SIG-M5 treated with dmso at 0.1 percent for 504 hours (cell line): ENCODE data around the gene GABRA5.
"Not testable (repeated sequence)": the region's sequence is repeated elsewhere in the genome, so short reads cannot be mapped to it uniquely, and the experiment has no call there.

Experiments
- DNase-seq: peaks from one replicate; lab custom pipeline; 2025; ENCODE audit not compliant: unreplicated experiment; lab: John Stamatoyannopoulos, UW

Gene GABRA5

DNA sequence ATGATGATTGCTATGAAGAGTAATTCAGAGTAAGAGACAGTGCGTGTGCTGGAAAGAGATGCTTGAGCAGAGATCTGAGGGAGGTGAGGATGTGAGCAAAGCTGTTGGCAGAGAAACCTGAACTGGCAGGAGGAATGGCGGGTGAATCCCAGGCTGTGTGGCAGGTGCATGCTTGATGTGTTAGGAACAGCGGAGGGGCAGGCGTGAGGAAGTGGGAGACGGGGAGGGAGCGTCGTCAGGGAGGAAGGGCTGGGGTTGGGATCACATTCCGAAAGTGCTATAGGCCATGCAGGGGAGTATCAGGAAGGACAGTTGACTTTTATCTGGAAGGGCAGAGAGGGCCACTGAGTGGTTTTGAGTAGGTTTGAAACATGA lies 8.6 kb downstream of the GABRA5 start:
- DNase-seq, result no peak

GRCh38 chr15:26877831-26878230 lies 11.0 kb downstream of the GABRA5 start:
- DNase-seq, result no peak

- DNase-seq, result no peak
Observed at GRCh38 chr15:26879706-26880105, 12.8 kb downstream of the GABRA5 start.

DNA sequence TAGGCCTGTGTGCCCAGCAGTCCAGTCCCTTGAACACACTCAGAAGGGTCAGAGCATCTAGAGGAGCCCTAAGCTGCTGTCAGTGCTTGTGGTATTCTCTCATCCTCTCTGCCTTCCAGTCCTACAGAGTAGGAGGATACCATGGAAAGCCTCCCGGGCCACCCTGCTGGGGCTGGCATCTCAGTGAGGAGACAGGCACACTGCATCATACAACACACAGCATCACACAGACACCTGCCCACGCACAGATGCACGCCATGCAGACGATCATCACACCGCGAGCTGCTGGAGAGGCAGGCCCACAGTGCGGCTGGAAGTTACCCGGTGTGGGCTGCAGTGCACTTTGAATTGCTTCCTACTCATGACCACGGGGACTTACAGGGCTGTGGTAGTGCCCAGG lies 15.2 kb downstream of the GABRA5 start:
- no peak for DNase-seq

DNA sequence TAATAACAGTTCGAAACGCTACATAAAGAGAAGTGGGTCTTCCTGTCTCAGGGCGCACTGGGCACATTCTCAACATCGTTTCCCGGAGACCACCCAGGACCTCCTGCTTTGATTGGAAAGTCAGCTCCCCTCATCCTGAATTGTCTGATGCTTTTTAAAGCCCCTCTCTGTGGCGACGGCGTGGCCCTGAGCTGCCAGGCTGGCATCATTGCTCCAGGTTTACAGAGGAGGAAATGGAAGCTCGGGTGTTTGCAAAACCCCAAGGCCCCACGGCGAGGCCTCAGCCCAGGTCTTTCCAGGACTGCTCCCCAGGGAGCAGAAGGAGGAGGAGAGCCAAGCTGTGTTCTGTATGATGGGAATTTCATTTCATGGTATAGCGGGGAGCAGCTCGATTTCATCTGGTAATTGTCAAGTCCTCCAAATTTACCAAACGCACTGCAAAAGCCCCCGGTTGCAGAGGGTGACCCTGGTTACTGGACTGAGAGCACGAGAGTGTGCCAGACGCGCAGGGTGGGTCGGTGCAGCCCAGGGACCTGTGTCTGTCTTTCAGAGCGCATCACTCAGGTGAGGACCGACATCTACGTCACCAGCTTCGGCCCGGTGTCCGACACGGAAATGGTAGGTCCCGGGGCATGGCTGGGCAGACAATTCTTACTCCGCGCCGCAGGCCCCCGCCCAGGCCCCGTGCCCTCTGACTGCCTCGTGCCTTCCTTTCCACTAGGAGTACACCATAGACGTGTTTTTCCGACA lies 15.9 kb downstream of the GABRA5 start:
- no peak for DNase-seq

- no peak for DNase-seq
Observed at GRCh38 chr15:26883466-26883865, 16.6 kb downstream of the GABRA5 start.

DNA sequence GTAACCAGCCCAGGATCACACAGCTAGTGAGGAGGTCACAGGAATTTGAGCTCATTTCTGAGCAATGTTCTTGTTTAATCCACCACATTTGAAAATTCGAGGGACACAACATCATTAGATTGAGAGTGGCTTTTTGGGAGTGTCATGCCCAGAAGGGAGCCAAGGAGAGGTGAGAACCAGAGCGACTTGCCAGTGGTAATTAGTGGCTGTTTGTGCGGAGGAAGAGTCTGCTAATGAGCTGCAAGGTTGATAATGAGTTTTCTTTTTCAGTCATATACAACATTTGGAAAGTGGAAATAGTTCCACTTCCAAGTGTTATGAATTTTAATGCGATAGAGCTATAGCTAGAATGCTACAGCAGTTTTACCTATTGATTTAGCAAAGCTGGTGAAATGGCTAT lies 19.7 kb downstream of the GABRA5 start:
- DNase-seq, result no peak

- no peak for DNase-seq
Observed at GRCh38 chr15:26887926-26888666, 21.2 kb downstream of the GABRA5 start.

DNA sequence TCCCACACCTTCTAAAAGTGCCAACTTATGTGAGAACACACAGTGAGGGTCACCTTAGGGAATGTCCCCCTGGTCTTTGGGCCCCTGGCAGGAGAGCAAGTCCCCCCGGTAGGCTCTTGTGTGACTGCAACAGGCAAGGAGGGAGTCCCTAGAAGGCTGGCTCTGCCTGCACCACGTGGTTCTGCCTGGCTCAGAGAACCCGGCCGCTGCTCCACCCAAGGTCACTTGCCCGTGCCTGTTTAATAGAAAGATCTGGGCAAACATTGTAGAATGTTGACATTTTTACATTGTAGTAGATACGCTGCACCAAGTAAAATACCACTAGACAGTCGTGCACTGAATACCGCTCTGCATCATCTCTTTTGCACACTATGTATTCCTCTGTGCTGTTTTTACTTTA lies 21.9 kb downstream of the GABRA5 start:
- no peak for DNase-seq

GRCh38 chr15:26889298-26889898 lies 22.5 kb downstream of the GABRA5 start:
- DNase-seq, result peak; percentile 38

GRCh38 chr15:26890451-26890850 lies 23.6 kb downstream of the GABRA5 start:
- no peak for DNase-seq

- DNase-seq, result no peak
Observed at GRCh38 chr15:26890988-26891387, 24.1 kb downstream of the GABRA5 start.

DNA sequence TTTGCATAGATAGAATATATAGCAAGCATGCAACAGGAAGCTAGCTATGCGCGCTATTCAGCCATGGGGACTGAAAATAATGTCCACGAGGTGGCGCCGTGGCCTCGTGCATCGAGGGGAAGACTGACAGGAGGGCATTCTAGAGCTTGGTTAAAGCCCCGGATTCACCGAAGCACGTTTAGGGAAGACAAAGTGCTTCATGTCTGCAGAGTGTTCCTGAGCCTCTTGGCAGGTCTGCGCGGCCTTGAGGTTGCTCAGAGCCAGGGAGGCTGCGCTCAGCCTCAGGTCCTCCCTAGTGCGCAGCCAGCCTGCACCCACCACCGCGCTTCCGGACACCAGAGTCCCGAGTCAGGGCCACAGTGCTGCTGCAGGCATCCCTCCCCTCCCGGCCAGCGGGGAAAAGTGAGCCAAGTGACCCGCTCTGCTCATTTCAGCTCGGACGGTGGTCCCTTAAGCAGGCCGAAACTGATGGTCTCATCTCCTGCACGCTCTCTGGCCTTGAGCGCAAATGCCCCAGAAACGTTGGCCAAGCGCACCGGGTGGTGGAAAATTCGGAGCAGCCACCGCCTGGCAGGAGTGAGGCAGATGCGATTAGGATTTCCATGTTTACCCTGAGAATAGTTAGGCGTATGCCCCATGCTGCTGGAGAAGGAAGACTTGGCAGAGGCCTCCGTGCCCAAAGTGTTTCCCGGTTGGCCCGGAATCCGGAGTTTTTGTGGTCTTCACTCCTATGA lies 24.8 kb downstream of the GABRA5 start:
- DNase-seq, result peak; percentile 26

GRCh38 chr15:26892182-26892518 lies 25.3 kb downstream of the GABRA5 start:
- DNase-seq, result no peak

- DNase-seq, result no peak
Observed at GRCh38 chr15:26892678-26893077, 25.8 kb downstream of the GABRA5 start.

DNA sequence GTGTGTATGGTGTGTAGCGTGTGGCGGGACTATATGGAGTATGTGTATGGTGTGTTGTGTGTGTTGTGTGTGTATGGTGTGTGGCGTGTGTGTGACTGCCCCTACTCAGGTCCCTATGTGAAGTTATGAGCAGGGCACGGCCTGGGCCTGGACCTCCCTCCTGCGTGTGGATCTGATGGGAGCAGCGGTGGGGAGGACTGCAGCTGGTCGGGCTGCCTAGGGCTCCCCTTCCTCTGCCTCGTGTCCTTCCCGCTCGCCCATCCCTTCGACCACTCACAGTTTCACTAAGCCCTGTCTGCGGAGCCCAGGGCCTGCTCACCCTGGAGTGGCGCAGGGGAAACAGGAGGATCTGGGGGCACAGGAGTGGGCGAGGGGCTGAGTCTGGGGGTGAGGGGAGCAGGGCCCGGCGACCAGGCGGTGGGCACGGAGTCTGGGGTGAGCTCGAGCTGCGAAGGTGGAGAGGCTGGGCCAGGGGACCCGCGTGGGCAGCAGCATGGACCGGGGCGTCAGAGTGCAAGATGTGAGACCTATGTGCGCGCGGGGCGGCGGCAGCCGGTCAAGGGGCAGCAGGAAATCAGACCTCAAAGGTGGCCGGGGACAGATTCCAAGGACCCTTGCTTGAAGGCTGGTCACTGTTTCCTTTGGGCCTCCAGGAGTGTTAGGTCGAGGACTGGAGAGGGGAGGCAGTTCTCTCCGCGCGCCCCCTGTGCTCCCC lies 26.6 kb downstream of the GABRA5 start:
- no peak for DNase-seq

DNA sequence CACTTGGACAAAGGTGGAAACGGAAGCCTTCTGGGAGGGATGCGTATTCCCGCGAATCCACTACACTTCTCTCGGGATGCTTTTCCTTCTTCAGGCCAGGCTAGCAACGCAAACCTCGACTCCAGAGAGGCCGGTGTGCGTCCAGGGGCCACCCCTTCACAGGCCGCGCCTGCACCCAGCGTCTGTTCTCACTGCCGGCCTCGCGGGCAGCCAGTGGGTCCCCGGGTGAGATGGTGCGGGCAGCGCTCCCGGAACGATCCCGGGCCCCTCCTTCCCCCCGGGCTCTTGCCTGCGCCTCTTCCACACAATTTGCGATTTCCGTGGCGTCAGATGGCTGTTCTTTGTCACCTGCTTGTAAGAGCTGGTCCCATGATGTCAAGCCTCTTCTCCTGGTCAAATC lies 27.3 kb downstream of the GABRA5 start:
- no peak for DNase-seq

- DNase-seq, result not testable (repeated sequence)
Observed at GRCh38 chr15:26895346-26895745, 28.5 kb downstream of the GABRA5 start.

- DNase-seq, result no peak
Observed at GRCh38 chr15:26899658-26900057, 32.8 kb downstream of the GABRA5 start.

- no peak for DNase-seq
Observed at GRCh38 chr15:26901041-26901440, 34.2 kb downstream of the GABRA5 start.

DNA sequence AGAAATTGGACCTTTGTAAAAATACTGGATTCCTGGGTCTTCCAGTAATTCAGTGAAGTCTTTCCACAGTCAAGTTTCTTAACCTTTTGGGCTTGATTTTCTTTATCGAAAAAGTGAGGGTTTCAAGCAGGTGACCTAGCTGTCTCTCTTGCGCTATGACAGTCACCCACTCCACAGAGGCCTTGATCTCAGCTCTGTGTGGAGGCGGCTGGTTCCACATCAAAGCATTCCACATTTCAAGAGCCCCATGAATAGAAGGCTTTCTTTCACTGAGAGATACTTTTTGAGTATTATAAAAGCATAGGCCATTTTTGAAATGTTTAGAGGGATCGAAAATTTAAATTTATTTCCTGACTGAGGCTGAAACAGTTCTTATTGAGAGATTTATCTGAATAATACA lies 43.9 kb downstream of the GABRA5 start:
- no peak for DNase-seq
